HG03342 (cell line): ENCODE data around the gene ADCY2.

Experiments used
- ATAC-seq: cut with Tn5 transposase; IDR thresholded peaks from one replicate; pipeline ENCODE4 v1.9.1; 2021; ENCODE audit warnings: mild to moderate bottlenecking, moderate library complexity; ENCODE audit not compliant: unreplicated experiment

ADCY2 gene

GRCh38 chr5:7501061-7501460, 105.1 kb downstream of the ADCY2 start:
- no peak for ATAC-seq

- ATAC-seq = no peak
Measured at GRCh38 chr5:7503564-7503963, 107.6 kb downstream of the ADCY2 start.

- ATAC-seq = no peak
Measured at GRCh38 chr5:7515284-7515914, 119.5 kb downstream of the ADCY2 start.

GRCh38 chr5:7516253-7516652, 120.3 kb downstream of the ADCY2 start:
- ATAC-seq = no peak

GRCh38 chr5:7517006-7517405, 121.1 kb downstream of the ADCY2 start:
- no peak for ATAC-seq

GRCh38 chr5:7518947-7519560, 123.1 kb downstream of the ADCY2 start:
- ATAC-seq = no peak

GRCh38 chr5:7519564-7519963, 123.6 kb downstream of the ADCY2 start:
- no peak for ATAC-seq

- no peak for ATAC-seq
Measured at GRCh38 chr5:7529880-7530279, 133.9 kb downstream of the ADCY2 start.

GRCh38 chr5:7533941-7534340, 138.0 kb downstream of the ADCY2 start:
- no peak for ATAC-seq

- ATAC-seq = no peak
Measured at GRCh38 chr5:7534505-7534904, 138.6 kb downstream of the ADCY2 start.

GRCh38 chr5:7537573-7537972, 141.6 kb downstream of the ADCY2 start:
- no peak for ATAC-seq

GRCh38 chr5:7539571-7539970, 143.6 kb downstream of the ADCY2 start:
- no peak for ATAC-seq

GRCh38 chr5:7540736-7541485, 145.0 kb downstream of the ADCY2 start:
- no peak for ATAC-seq

- no peak for ATAC-seq
Measured at GRCh38 chr5:7541898-7542297, 146.0 kb downstream of the ADCY2 start.

GRCh38 chr5:7546555-7546954, 150.6 kb downstream of the ADCY2 start:
- no peak for ATAC-seq

- no peak for ATAC-seq
Measured at GRCh38 chr5:7548596-7548995, 152.7 kb downstream of the ADCY2 start.

GRCh38 chr5:7565559-7565958, 169.6 kb downstream of the ADCY2 start:
- no peak for ATAC-seq

GRCh38 chr5:7576023-7576715, 180.2 kb downstream of the ADCY2 start:
- no peak for ATAC-seq

GRCh38 chr5:7577381-7577780, 181.4 kb downstream of the ADCY2 start:
- ATAC-seq = no peak

GRCh38 chr5:7578071-7578470, 182.1 kb downstream of the ADCY2 start:
- no peak for ATAC-seq

GRCh38 chr5:7584749-7585148, 188.8 kb downstream of the ADCY2 start:
- no peak for ATAC-seq

GRCh38 chr5:7585807-7586206, 189.9 kb downstream of the ADCY2 start:
- no peak for ATAC-seq
